ENCODE results near the gene THOC1. TPM values are rescaled to one million over a fixed set of nuclear protein-coding genes. Genes with fewer than 3 reads are reported as not detected.

Gene THOC1
- total RNA-seq, 1 experiment from 2014 or later: 74.5 TPM

- Histone ChIP-seq H3K4me2 (ENCODE audit: insufficient read depth, insufficient read length, low read length) (no peak overlapping the region), H3K27ac (ENCODE audit: insufficient read length, low read depth, low read length) (no peak overlapping the region), H4K8ac (replicated peaks; ENCODE audit: insufficient read length, low read depth, low read length) (no peak overlapping the region), H3K18ac (ENCODE audit: insufficient read length, low read depth, low read length) (no peak overlapping the region), H2AFZ (ENCODE audit: low read length) (no peak overlapping the region), H3K79me2 (ENCODE audit: insufficient read depth, low read length) (no peaks in the 10 kb centered on the region), H3K4ac (ENCODE audit: low read depth, low read length) (no peak overlapping the region), H3K9me3 (ENCODE audit: control insufficient read depth, low read depth, low read length) (peaks cover 24% of the 10 kb centered on the region), H3K23ac (ENCODE audit: insufficient read length, low read depth, low read length) (no peak overlapping the region), H4K20me1 (ENCODE audit: control insufficient read depth, insufficient read depth, insufficient read length) (no peaks in the 10 kb centered on the region), H3K27me3 (ENCODE audit: insufficient read depth, low read length) (no peaks in the 10 kb centered on the region), H3T11ph (ENCODE audit: low read length) (no peak overlapping the region), H3K9ac (ENCODE audit: extremely low read depth, insufficient read length, low read length) (no peak overlapping the region), H2AK5ac (ENCODE audit: insufficient read length, low read length) (no peak overlapping the region), H2BK15ac (ENCODE audit: low read depth, low read length) (no peak overlapping the region), H3K4me1 (ENCODE audit: insufficient read depth, low read length) (no peaks in the 10 kb centered on the region), H2BK12ac (ENCODE audit: insufficient read length, low read depth, low read length) (no peak overlapping the region), H2BK5ac (ENCODE audit: insufficient read length, low read length) (no peak overlapping the region), H4K5ac (ENCODE audit: insufficient read length, low read depth, low read length) (no peak overlapping the region), H3K14ac (ENCODE audit: insufficient read depth, low read length) (no peak overlapping the region), H4K91ac (ENCODE audit: insufficient read length, low read depth, low read length) (no peak overlapping the region), H2BK20ac (ENCODE audit: low read depth, low read length, poor library complexity, severe bottlenecking) (no peak overlapping the region), H3K23me2 (ENCODE audit: insufficient read length, low read depth, low read length, poor library complexity, severe bottlenecking) (no peaks in the 10 kb centered on the region), H3K56ac (ENCODE audit: insufficient read length, low read depth, low read length) (no peak overlapping the region), H3K79me1 (ENCODE audit: insufficient read depth, low read depth, low read length, poor library complexity, severe bottlenecking) (no peaks in the 10 kb centered on the region), H2BK120ac (ENCODE audit: low read depth, low read length, poor library complexity, severe bottlenecking) (no peak overlapping the region)
- Mint-ChIP-seq H3K36me3 (ENCODE audit: insufficient read depth in 1 of 3, low read depth in 3 of 3) (peaks cover 56 to 85% (median 85%) of the 10 kb centered on the region in 3 experiments), H3K27ac (no peak overlapping the region), H3K4me1 (no peaks in the 10 kb centered on the region), H3K9me3 (peaks cover 0 to 5% of the 10 kb centered on the region in 2 experiments; a peak in 1 of 5 replicates), H3K4me3 (no peak overlapping the region), H3K27me3 (ENCODE audit: low read depth) (no peaks in the 10 kb centered on the region)
- DNase-seq: no peak
- TF ChIP-seq CTCF (conservative IDR thresholded peaks at IDR 0.05): no peak
Observed at GRCh38 chr18:220708-221107, 47.1 kb downstream of the THOC1 start.

All from H9 (cell line).